Stomach smooth muscle (tissue), 2 donors: ENCODE results near the gene ASGR2.
"Not testable (repeated sequence)": the region's sequence is repeated elsewhere in the genome, so short reads cannot be mapped to it uniquely, and the experiment has no call there.

Experiments
- H3K27ac ChIP-seq: one replicate; pipeline ENCODE4 v1.7.0; 2013; ENCODE audit warnings: mild to moderate bottlenecking, low read length, inconsistent platforms
- H3K27me3 ChIP-seq, 2 donors: one replicate each; pipeline ENCODE4 v1.7.0; 2013; ENCODE audit warnings: low read length in 2 of 2; ENCODE audit not compliant: insufficient read depth in 2 of 2, control insufficient read depth in 1 of 2
- H3K36me3 ChIP-seq, 2 donors: one replicate each; pipeline ENCODE4 v1.7.0; 2013; ENCODE audit warnings: low read length in 2 of 2; ENCODE audit not compliant: control insufficient read depth in 2 of 2, insufficient read depth in 2 of 2
- H3K4me1 ChIP-seq: one replicate; pipeline ENCODE4 v1.7.0; 2013; ENCODE audit warnings: low read length; ENCODE audit not compliant: control insufficient read depth, insufficient read depth
- H3K4me3 ChIP-seq, 2 donors: one replicate each; pipeline ENCODE4 v1.7.0; 2013; ENCODE audit warnings: low read length in 2 of 2
- H3K9ac ChIP-seq, 2 donors: one replicate each; pipeline ENCODE4 v1.7.0; 2013; ENCODE audit warnings: low read length in 2 of 2, mild to moderate bottlenecking in 1 of 2
- H3K9me3 ChIP-seq, 2 donors: one replicate each; pipeline ENCODE4 v1.7.0; 2013; ENCODE audit warnings: low read length in 2 of 2; ENCODE audit not compliant: control insufficient read depth in 2 of 2
- donor health status: healthy.
- donor health status: Pancreatic carcinoma.

ASGR2 gene

GRCh38 chr17:7126386-7126785 lies 11.8 kb upstream of the ASGR2 start:
- not testable (repeated sequence) for H3K27ac ChIP-seq, H3K4me3 ChIP-seq, H3K36me3 ChIP-seq, H3K9ac ChIP-seq, H3K9me3 ChIP-seq, H3K4me1 ChIP-seq
- peaks cover 5 to 17% of the 10 kb centered on the region in 2 donors for H3K27me3 ChIP-seq

GRCh38 chr17:7124923-7125322 lies 10.3 kb upstream of the ASGR2 start:
- no peak overlapping the region for H3K9ac ChIP-seq
- H3K27ac ChIP-seq = no peak overlapping the region
- no peaks in the 10 kb centered on the region for H3K4me1 ChIP-seq
- no peaks in the 10 kb centered on the region for H3K9me3 ChIP-seq
- no peak overlapping the region for H3K4me3 ChIP-seq
- H3K27me3 ChIP-seq = peaks cover 0 to 15% of the 10 kb centered on the region in 2 donors
- H3K36me3 ChIP-seq = no peaks in the 10 kb centered on the region

- H3K4me3 ChIP-seq = no peak overlapping the region
- no peak overlapping the region for H3K27ac ChIP-seq
- no peaks in the 10 kb centered on the region for H3K4me1 ChIP-seq
- H3K9ac ChIP-seq = no peak overlapping the region
- no peaks in the 10 kb centered on the region for H3K36me3 ChIP-seq
- peaks cover 5 to 9% of the 10 kb centered on the region in 2 donors for H3K27me3 ChIP-seq
- H3K9me3 ChIP-seq = no peaks in the 10 kb centered on the region
These were observed 9.2 kb upstream of the ASGR2 start for GRCh38 chr17:7123844-7124243.

- Histone ChIP-seq H3K27ac (no peak overlapping the region), H3K9ac (no peak overlapping the region), H3K36me3 (no peaks in the 10 kb centered on the region), H3K9me3 (no peaks in the 10 kb centered on the region), H3K4me3 (no peak overlapping the region), H3K27me3 (peaks cover 5 to 11% of the 10 kb centered on the region in 2 donors), H3K4me1 (no peaks in the 10 kb centered on the region)
These were observed 7.8 kb upstream of the ASGR2 start for GRCh38 chr17:7122381-7122780.

- H3K4me3 ChIP-seq, H3K9ac ChIP-seq, H3K36me3 ChIP-seq, H3K27ac ChIP-seq, H3K4me1 ChIP-seq, H3K9me3 ChIP-seq: not testable (repeated sequence)
- peaks cover 5 to 12% of the 10 kb centered on the region in 2 donors for H3K27me3 ChIP-seq
These were observed 6.0 kb upstream of the ASGR2 start for GRCh38 chr17:7120635-7121034.

- Histone ChIP-seq H3K27ac (no peak overlapping the region), H3K36me3 (no peaks in the 10 kb centered on the region), H3K9me3 (no peaks in the 10 kb centered on the region), H3K27me3 (peaks cover 5 to 12% of the 10 kb centered on the region in 2 donors), H3K4me3 (no peak overlapping the region), H3K9ac (no peak overlapping the region), H3K4me1 (no peaks in the 10 kb centered on the region)
These were observed 5.5 kb upstream of the ASGR2 start for GRCh38 chr17:7120123-7120522.

GRCh38 chr17:7119314-7119713 lies 4.7 kb upstream of the ASGR2 start:
- H3K36me3 ChIP-seq = no peaks in the 10 kb centered on the region
- peaks cover 2% of the 10 kb centered on the region for H3K4me1 ChIP-seq
- no peak overlapping the region for H3K4me3 ChIP-seq
- peaks cover 5 to 12% of the 10 kb centered on the region in 2 donors for H3K27me3 ChIP-seq
- H3K9me3 ChIP-seq = no peaks in the 10 kb centered on the region
- no peak overlapping the region for H3K9ac ChIP-seq
- no peak overlapping the region for H3K27ac ChIP-seq

GRCh38 chr17:7114875-7115614 lies 423 bp upstream of the ASGR2 start:
- H3K4me3 ChIP-seq = no peak overlapping the region
- H3K27ac ChIP-seq = no peak overlapping the region
- H3K27me3 ChIP-seq = peaks cover 2 to 8% of the 10 kb centered on the region in 2 donors
- H3K36me3 ChIP-seq = no peaks in the 10 kb centered on the region
- H3K9me3 ChIP-seq = no peaks in the 10 kb centered on the region
- peaks cover 3% of the 10 kb centered on the region for H3K4me1 ChIP-seq
- H3K9ac ChIP-seq = no peak overlapping the region

- H3K4me3 ChIP-seq = no peak overlapping the region
- no peaks in the 10 kb centered on the region for H3K9me3 ChIP-seq
- H3K9ac ChIP-seq = no peak overlapping the region
- H3K4me1 ChIP-seq = peaks cover 3% of the 10 kb centered on the region
- H3K36me3 ChIP-seq = no peaks in the 10 kb centered on the region
- H3K27ac ChIP-seq = no peak overlapping the region
- H3K27me3 ChIP-seq = peaks cover 5 to 12% of the 10 kb centered on the region in 2 donors
These were observed 1.1 kb downstream of the ASGR2 start for GRCh38 chr17:7113273-7114071.

- peaks cover 3% of the 10 kb centered on the region for H3K4me1 ChIP-seq
- H3K27ac ChIP-seq = no peak overlapping the region
- H3K9me3 ChIP-seq = no peaks in the 10 kb centered on the region
- peaks cover 7 to 13% of the 10 kb centered on the region in 2 donors for H3K27me3 ChIP-seq
- H3K9ac ChIP-seq = no peak overlapping the region
- H3K4me3 ChIP-seq = no peak overlapping the region
- no peaks in the 10 kb centered on the region for H3K36me3 ChIP-seq
These were observed 2.0 kb downstream of the ASGR2 start for GRCh38 chr17:7112510-7113108.
